HepG2 (cell line): Measurements from ENCODE around the gene CMTM1. TPM values are rescaled to one million over a fixed set of nuclear protein-coding genes. Genes with fewer than 3 reads are reported as not detected.

Experiments
- DMTF1 ChIP-seq: sonication (generic); formaldehyde crosslinking; IDR thresholded peaks from 2 replicates; pipeline ENCODE4 v1.4.0; 2020; ENCODE audit warnings: mild to moderate bottlenecking, missing genetic modification reagents
- HNF4G ChIP-seq, 2 experiments: sonication (generic) in 1 of 2; formaldehyde crosslinking in 1 of 2; IDR thresholded peaks; 2 replicates each; pipeline versions ENCODE4 v1.4.0 to v1.6.1; 2011 to 2020; ENCODE audit warnings: borderline replicate concordance in 2 of 2, low read depth in 2 of 2, mild to moderate bottlenecking in 2 of 2, low read length in 1 of 2, missing genetic modification reagents in 1 of 2, moderate library complexity in 1 of 2
- HOXA3 ChIP-seq: sonication (generic); formaldehyde crosslinking; IDR thresholded peaks from 2 replicates; pipeline ENCODE4 v1.5.0; 2020; ENCODE audit warnings: missing genetic modification reagents
- IRF2 ChIP-seq: IDR thresholded peaks from 2 replicates; pipeline ENCODE4 v1.6.1; 2018; ENCODE audit warnings: missing genetic modification reagents, missing compliant biosample characterization
- MED8 ChIP-seq: sonication (generic); formaldehyde crosslinking; IDR thresholded peaks from 2 replicates; pipeline ENCODE4 v1.8.1; 2023; ENCODE audit warnings: mild to moderate bottlenecking, missing genetic modification reagents; ENCODE audit not compliant: insufficient replicate concordance
- MYC ChIP-seq: sonication (generic); formaldehyde crosslinking; IDR thresholded peaks from 2 replicates; pipeline ENCODE4 v1.9.0; 2021; ENCODE audit warnings: missing genetic modification reagents, borderline replicate concordance
- PREB ChIP-seq: sonication (generic); formaldehyde crosslinking; IDR thresholded peaks from 2 replicates; pipeline ENCODE4 v1.4.0; 2020; ENCODE audit warnings: missing genetic modification reagents
- RFXANK ChIP-seq: IDR thresholded peaks from 2 replicates; pipeline ENCODE4 v1.6.1; 2016
- SRSF9 ChIP-seq: fragments of 200-400 bp; formaldehyde crosslinking; IDR thresholded peaks from 2 replicates; pipeline ENCODE4 v1.6.1; 2018; ENCODE audit warnings: borderline replicate concordance, mild to moderate bottlenecking, low read depth, low read length; ENCODE audit not compliant: insufficient read depth, poor library complexity, severe bottlenecking
- TFE3 ChIP-seq: IDR thresholded peaks from 2 replicates; pipeline ENCODE4 v1.6.1; 2016
- ZNF205 ChIP-seq: IDR thresholded peaks from 2 replicates; pipeline ENCODE4 v1.6.1; 2018; ENCODE audit warnings: missing biosample characterization, missing genetic modification reagents
- ZNF224 ChIP-seq: sonication (generic); formaldehyde crosslinking; IDR thresholded peaks from 2 replicates; pipeline ENCODE4 v1.5.0; 2020; ENCODE audit warnings: mild to moderate bottlenecking, missing genetic modification reagents
- ZNF275 ChIP-seq: sonication (generic); formaldehyde crosslinking; IDR thresholded peaks from 2 replicates; pipeline ENCODE4 v1.8.0; 2022; ENCODE audit warnings: missing genetic modification reagents, mild to moderate bottlenecking, inconsistent platforms, borderline replicate concordance
- ZNF605 ChIP-seq: sonication (generic); formaldehyde crosslinking; IDR thresholded peaks from 2 replicates; pipeline ENCODE4 v1.8.0; 2022; ENCODE audit warnings: mild to moderate bottlenecking, missing genetic modification reagents
- ZNF609 ChIP-seq: sonication (generic); formaldehyde crosslinking; IDR thresholded peaks from 2 replicates; pipeline ENCODE4 v1.4.0; 2020; ENCODE audit warnings: mild to moderate bottlenecking, missing genetic modification reagents, borderline replicate concordance
- ZNF7 ChIP-seq: IDR thresholded peaks from 2 replicates; pipeline ENCODE4 v1.6.1; 2016; ENCODE audit warnings: missing biosample characterization, missing genetic modification reagents
- ZNF790 ChIP-seq: sonication (generic); formaldehyde crosslinking; IDR thresholded peaks from 2 replicates; pipeline ENCODE4 v1.8.0; 2022; ENCODE audit warnings: missing genetic modification reagents, mild to moderate bottlenecking, borderline replicate concordance
- polyA plus RNA-seq, 8 experiments: library from polyadenylated mRNA; depleted of rRNA in 3 of 8; stranded (reverse) in 7 of 8; unstranded in 1 of 8; fragments of >200 nt; fragmentation: Illumina TruSeq in 4 of 8; extraction: Trizol in 4 of 8; gene quantifications; 2 replicates each; pipeline versions ENCODE4 v1.2.1 to v1.2.3, GENCODE V29; 2011 to 2016; ENCODE audit warnings: low read depth in 4 of 8, missing spikeins in 1 of 8, mixed read lengths in 1 of 8; ENCODE audit not compliant: insufficient read depth in 1 of 8
- total RNA-seq, 5 experiments: library from RNA; depleted of rRNA; stranded (reverse); fragments of >200 nt; fragmentation: Illumina TruSeq; extraction: Trizol; gene quantifications; 2 replicates each; pipeline ENCODE4 v1.2.3, GENCODE V29; 2016; ENCODE audit warnings: low read depth in 1 of 5

The CMTM1 gene
- total and polyA plus RNA-seq, 2 of the 13 experiments (the other 11 are each of a cell fraction or from before 2014, with no cell fraction given), result 1.7 to 2.9 TPM

GRCh38 chr16:66605177-66605978 is 39.1 kb downstream of the CMTM1 start (continued):
- TF ChIP-seq PREB (CRISPR knock-in tag) (no peak), DMTF1 (CRISPR knock-in tag) (no peak), RFXANK (no peak), HNF4G (IDR thresholded peaks at IDR 0.05; ENCODE audit: borderline replicate concordance, low read depth, low read length) (no peak), HNF4G (CRISPR knock-in tag; IDR thresholded peaks at IDR 0.05; ENCODE audit: borderline replicate concordance, low read depth) (no peak), ZNF790 (CRISPR knock-in tag) (peak; percentile 74; the same call in 1 of the 2 replicates), IRF2 (no peak), ZNF275 (0 out of 2 replicates have a peak, but pooled peaks have one; percentile 34), ZNF609 (CRISPR knock-in tag) (peak; percentile 46; the same call in 1 of the 2 replicates), ZNF605 (CRISPR knock-in tag) (no peak), TFE3 (CRISPR knock-in tag) (no peak), ZNF7 (no peak), ZNF205 (CRISPR knock-in tag) (no peak), ZNF224 (CRISPR knock-in tag) (peak; percentile 24; the same call in 1 of the 2 replicates), MYC (CRISPR knock-in tag) (no peak; the same call in 1 of the 2 replicates), MED8 (CRISPR knock-in tag) (no peak), SRSF9 (no peak), HOXA3 (CRISPR knock-in tag) (no peak)
